GM12872 (cell line): ENCODE results near the gene PABPN1L.

Experiments
- TF ChIP-seq, protein P1 (sequence below): IDR thresholded peaks from 3 replicates; pipeline ENCODE4 v1.5.1; 2011; ENCODE audit warnings: low read depth, mild to moderate bottlenecking, low read length, moderate library complexity; ENCODE audit not compliant: insufficient read depth

PABPN1L gene

DNA sequence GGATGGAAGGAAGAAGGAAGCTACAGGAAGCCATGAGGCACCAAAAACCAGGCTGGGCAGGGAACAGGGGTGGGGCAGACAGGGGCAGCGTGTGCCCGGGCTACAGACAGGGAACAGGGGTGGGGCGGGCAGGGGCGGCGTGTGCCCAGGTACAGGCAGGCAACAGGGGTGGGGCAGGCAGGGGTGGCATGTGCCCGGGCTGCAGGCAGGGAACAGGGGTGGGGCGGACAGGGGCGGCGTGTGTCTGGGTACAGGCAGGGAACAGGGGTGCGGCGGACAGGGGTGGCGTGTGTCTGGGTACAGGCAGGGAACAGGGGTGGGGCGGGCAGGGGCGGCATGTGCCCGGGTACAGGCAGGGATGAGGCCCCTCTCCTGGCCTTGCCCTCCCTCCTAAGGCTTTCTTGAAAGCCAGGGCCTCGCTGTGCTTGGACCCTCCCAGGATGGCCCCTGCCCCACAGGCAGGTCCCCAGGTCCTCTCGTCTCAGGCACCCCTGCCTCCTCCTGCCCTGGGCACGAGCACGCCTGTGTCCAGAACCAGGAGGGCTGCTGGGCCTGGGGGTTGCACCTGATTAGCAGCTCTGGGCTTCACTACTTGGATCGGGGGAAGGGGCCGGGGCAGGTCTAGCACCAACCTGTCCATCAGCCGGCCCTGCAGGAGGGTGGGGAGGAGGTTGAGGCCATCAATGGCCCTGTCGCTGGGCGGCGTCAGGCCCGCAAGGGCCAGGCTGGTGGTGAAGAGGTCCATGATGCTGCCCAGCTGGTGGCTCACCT lies 40.2 kb downstream of the PABPN1L start:
- TF ChIP-seq, protein P1, sequence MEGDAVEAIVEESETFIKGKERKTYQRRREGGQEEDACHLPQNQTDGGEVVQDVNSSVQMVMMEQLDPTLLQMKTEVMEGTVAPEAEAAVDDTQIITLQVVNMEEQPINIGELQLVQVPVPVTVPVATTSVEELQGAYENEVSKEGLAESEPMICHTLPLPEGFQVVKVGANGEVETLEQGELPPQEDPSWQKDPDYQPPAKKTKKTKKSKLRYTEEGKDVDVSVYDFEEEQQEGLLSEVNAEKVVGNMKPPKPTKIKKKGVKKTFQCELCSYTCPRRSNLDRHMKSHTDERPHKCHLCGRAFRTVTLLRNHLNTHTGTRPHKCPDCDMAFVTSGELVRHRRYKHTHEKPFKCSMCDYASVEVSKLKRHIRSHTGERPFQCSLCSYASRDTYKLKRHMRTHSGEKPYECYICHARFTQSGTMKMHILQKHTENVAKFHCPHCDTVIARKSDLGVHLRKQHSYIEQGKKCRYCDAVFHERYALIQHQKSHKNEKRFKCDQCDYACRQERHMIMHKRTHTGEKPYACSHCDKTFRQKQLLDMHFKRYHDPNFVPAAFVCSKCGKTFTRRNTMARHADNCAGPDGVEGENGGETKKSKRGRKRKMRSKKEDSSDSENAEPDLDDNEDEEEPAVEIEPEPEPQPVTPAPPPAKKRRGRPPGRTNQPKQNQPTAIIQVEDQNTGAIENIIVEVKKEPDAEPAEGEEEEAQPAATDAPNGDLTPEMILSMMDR: no peak

DNA sequence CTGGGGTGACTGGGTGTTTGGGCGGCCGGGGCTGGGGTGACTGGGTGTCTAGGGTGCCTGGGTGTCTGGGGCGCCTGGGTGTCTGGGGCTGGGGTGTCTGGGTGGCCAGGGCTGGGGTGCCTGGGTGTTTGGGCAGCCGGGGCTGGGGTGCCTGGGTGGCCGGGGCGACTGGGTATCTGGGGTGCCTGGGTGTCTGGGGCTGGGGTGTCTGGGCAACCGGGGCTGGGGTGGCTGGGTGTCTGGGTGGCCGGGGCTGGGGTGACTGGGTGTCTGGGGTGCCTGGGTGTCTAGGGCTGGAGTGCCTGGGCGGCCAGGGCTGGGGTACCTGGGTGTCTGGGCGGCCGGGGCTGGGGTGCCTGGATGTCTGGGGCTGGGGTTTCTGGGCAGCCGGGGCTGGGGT lies 41.3 kb downstream of the PABPN1L start:
- TF ChIP-seq, protein P1: no peak

DNA sequence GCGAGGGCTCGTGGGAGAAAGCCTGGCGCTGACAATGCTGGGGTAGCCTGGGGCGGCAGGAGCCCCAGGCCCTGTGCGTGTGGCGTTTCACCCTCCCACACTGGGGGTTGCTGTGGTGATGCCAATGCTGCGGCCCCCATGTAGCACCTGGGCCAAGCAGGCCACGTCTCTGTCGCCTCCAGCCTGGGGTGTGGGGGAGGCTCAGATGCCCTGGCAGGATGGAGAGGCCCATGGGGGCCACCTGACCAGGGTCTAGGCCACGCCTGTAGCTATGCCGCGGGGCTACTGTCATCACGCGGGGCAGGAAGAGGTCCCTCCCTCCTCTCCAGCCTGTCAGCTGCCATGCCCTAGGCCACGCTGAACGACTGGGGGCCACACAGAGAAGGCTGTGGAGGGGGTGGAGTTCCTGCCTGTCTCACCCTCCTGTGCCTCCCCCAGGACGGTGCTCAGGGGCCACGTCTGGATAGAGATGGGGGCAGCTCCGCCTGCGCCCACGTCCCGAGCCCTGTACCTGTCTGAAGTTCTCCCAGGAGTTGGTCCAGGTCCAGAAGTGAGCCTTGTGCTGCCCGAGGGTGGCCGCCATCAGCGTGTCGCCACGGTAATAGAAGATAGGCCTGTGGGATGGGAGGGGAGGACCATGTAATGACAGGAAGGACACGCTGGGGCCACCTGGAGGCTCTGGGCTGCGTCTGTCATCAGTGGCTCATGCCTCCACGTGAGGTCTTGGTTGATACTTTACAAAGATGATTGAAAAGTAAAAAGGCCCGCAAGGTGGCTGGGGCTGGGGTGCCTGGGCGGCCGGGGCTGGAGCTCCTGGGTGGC lies 42.0 kb downstream of the PABPN1L start:
- TF ChIP-seq, protein P1: no peak

DNA sequence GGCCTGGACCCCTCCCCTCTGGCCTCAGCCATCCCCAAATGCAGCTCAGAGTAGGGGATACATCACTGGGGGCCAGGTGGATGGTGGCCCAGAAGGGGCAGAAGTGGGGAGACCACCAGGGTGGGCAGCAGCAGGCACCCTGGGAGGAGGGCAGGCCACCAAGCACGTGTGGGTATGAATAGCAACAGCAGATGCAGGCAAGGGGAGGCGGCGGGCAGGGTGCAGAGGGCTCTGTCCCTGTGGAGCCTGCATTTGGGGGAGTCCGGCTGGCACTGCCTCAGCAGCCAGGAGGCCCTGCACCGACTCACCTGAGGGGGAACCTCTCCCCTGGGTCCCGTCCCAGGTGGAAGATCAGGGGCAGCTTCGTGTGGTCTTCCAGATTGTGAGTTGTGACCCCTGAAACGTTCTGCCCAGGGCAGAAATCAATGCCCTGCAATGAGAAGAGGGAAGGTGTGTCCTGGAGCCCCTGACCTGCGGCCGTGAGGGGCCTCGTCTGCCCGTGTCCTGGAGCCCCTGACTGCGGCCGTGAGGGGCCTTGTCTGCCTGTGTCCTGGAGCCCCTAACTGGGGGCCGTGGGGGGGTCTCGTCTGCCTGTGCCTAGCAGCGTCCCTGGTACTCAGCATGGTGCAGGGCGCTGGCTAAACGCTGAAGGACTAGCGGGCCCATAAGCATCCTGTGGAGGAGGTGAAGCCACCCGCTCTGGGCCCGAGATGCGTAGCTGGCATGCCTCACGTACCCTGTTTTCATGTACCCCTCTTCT lies 44.0 kb downstream of the PABPN1L start:
- TF ChIP-seq, protein P1: no peak

DNA sequence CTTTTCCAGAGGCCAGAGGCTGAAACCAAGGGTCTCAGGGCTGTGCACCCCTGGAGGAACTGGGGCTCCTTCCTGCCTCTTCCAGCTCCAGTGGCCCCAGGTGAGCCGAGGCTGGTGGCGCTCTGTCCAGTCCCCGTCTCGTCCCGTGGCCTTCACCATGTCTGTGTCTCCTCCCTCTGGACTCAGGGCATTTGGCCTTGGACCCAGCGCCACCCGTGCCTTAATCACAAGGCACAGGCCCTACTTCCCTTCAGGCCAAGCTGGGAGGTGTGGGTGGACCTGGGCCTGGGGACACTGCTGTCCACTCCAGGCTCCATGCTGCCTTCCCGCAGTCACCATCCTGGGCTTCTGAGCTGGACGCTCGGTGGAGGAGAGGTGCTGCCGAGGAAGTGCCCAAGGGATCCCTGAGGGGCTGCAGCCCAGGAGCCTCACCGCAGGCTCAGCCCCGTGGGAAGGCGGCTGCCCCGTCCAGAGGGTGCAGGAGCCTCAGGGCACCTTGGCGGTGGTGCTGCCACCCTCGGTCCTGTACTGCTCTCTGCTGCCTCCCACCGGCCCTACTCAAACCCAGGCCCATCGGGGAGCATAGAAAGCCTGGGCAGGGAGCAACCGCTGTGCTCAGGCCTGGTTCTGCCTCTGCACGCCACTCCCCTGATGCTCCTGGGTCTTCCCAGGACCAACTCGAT lies 45.2 kb downstream of the PABPN1L start:
- TF ChIP-seq, protein P1: no peak

DNA sequence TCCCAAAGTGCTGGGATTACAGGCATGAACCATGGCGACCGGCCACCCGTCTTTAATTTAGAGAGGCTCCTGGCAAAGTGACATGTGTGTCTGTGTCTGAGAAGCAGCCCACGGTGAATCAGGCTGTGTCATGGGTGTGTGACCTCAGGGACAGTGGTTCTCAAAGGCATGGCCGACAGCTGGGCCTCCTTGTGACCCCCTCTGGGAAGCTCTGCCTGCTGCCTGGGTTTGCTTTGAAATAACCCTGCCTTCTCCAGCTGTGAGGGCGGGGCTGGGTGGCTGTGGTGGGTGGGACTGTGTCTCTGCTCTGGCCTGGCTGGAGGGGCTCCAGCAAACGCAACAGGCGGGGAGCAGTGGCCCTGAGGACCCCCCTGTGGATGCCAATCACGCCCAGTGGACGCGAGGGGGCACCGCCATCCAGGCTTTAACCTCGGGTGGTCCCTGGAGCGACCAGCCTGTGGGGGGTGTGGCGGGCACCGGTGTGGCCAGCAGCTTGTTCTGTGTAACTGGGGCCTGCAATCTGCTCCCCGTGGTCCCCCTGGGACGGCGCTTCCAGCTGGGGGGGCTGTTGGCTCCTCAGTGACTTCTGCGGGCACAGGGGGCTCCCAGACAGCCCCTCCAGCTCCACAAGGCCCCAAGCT lies 46.0 kb downstream of the PABPN1L start:
- TF ChIP-seq, protein P1: no peak
